T-helper 9 cell (primary cell): ENCODE results near the gene GALNT9.
"Not testable (repeated sequence)": the region's sequence is repeated elsewhere in the genome, so short reads cannot be mapped to it uniquely, and the experiment has no call there.

Experiments
- DNase-seq: peaks from one replicate; pipeline ENCODE4 v3.0.0-alpha.2; 2020

The GALNT9 gene

GRCh38 chr12:132248453-132249167, 80.8 kb downstream of the GALNT9 start:
- DNase-seq = no peak

- DNase-seq = no peak
Observed at GRCh38 chr12:132247718-132248452, 81.5 kb downstream of the GALNT9 start.

GRCh38 chr12:132246997-132247717, 82.2 kb downstream of the GALNT9 start:
- DNase-seq = no peak

DNA sequence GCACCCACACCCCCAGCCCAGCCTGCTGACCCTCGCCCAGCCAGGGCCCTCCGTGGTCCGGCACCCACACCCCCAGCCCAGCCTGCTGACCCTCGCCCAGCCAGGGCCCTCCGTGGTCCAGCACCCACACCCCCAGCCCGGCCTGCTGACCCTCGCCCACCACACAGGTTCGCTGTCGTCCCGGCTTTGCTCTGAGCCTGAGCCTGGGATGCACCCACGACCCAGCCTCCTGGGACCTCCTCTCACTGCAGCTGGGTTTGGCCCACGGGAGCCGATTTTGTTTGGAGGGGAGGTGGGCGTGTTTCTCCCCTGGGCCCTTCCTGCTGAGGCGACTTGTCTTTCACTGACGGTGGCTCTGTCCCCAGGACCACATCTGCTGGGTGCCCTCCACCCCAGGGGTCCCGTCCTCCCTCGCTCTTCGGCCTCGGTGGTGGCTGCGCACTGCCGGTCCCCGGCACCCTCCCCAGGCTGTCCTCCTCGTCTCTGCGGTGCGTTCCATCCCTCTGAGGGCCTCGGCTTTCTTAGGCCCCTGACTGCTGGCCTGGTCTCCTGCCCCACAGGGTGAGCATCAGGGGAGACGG, 83.8 kb downstream of the GALNT9 start:
- DNase-seq = no peak

DNA sequence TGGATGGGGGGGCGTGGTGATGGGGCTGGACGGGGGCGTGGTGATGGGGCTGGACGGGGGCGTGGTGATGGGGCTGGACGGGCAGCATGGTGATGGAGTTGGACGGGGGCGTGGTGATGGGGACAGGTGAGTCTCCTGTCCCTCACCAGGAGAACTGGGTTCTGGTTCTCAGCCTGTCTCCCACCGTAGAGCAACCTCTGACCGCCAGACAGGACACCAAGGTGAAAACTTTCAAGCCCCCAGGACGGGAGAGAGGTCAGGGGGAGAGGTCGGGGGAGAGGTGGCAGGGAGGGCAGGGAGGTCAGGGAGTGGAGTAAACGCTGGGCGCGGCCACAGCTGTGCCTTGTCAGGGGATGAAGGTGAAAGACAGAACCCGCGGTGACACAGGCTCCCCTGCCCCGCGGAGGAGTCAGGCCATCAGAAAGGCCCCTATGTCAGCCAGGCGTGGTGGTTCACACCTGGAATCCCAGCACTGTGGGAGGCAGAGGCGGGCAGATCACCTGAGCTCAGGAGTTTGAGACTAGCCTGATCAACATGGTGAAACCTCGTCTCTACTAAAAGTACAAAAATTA, 84.6 kb downstream of the GALNT9 start:
- no peak for DNase-seq

- no peak for DNase-seq
Observed at GRCh38 chr12:132243596-132244310, 85.6 kb downstream of the GALNT9 start.

GRCh38 chr12:132243171-132243570, 86.2 kb downstream of the GALNT9 start:
- not testable (repeated sequence) for DNase-seq

- DNase-seq = not testable (repeated sequence)
Observed at GRCh38 chr12:132240669-132241007, 88.8 kb downstream of the GALNT9 start.

DNA sequence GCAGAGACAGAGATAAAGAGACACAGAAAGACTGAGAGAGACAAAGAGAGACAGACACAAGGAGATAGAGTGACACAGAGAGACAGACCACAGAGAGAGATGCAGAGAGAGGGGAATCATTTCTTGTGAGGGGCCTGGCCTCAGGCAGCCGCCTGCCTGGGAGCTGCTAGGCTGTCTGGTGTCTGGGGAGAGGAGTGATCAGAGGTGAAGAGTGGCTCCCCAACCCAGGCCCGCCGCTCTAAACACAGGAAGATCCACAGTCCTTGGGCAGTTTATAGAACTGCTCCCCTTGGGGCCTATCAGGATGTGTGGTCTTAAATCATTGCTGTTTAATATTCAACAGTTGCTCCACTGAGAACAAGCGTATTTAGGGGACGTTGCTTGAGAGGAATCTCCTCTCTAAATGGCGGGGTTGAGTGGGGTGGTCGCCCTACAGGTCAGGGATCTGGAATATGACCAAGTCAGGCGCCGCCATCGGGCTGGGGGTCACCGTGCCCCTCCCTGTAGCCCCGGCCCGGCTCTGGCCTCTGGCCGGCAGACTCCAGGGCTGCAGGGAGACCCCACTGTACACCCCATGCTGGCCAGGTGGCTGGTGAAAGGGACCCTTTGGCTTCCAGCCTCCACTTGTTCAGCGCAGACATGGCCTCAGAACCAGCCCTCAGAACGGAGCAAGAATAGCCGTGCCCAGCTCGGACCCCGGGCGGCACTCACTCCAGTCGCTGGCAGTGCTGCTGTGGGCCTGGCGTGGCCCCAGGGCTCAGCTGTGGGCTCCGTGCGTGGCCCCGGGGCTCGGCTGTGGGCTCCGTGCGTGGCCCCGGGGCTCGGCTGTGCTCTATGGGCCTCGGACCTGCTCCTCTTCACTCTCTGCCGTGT, 89.4 kb downstream of the GALNT9 start:
- DNase-seq = no peak

DNA sequence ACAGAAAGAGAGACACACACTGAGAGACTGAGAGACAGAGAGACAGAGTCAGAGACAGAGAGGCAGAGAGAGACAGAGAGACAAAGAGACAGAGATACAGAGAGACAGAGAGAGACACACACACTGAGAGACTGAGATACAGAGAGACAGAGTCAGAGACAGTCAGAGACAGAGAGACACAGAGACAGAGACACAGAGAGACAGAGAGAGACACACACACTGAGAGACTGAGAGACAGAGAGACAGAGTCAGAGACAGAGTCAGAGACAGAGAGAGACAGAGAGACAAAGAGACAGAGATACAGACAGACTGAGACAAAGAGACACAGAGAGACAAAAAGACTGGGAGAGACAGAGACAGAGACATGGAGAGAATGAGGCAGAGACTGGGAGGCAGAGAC, 90.0 kb downstream of the GALNT9 start:
- no peak for DNase-seq

- no peak for DNase-seq
Observed at GRCh38 chr12:132238884-132239283, 90.5 kb downstream of the GALNT9 start.

DNA sequence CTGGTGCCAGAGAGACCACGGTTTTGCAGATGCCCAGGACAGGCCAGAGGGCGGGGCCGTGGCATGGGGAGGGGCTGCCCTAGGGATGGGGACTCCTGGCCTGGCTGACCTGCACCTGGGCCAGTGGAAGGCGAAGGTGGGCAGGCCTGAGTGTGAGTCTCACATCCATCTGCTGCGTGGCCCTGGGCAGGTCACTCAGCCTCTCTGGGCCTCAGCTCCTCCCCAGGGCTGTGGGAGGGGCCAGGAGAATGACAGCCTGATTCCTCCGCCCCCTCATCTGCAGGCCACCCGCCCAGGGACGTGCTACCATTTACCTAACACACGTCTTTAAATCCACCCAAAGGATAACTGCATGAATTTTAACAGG, 90.9 kb downstream of the GALNT9 start:
- DNase-seq = no peak

- no peak for DNase-seq
Observed at GRCh38 chr12:132237772-132238487, 91.5 kb downstream of the GALNT9 start.

DNA sequence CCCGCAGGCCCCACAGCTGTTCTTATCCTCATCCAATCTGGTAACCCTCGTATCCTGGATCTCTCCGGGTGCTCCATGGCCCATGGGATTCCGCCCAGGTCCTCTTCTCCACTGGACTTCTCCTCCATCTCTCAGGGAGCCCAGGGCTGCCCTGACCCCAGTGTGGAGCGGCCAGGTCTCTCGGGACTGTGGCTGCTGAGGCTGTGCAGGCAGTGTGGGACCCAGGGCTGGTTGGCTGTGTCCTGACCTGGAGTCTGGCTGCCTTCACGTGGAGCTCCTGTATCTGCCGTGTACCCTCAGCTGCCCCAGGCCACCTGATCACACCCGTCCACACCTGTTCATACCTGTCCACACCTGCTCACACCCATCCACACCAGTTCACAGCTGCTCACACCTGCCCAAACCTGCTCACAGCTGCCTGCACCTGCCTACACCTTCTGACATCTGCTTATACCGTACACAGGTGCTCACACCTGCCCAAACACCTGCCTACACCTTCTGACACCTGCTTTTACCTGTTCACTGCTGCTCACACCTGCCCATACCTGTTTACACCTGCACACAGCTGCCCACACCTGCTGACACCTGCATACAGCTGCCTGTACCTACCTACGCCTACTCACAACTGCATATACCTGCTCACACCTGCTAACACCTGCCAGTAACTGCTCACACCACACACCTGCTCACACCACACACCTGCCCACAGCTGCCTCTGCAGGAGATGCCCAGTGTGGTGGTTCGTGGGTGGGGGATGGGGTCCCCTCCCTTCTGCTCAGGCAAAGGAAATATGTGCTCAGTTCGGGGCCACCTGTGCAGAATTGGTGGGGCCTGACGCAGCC, 92.2 kb downstream of the GALNT9 start:
- DNase-seq = no peak

GRCh38 chr12:132236129-132236929, 93.1 kb downstream of the GALNT9 start:
- no peak for DNase-seq

DNA sequence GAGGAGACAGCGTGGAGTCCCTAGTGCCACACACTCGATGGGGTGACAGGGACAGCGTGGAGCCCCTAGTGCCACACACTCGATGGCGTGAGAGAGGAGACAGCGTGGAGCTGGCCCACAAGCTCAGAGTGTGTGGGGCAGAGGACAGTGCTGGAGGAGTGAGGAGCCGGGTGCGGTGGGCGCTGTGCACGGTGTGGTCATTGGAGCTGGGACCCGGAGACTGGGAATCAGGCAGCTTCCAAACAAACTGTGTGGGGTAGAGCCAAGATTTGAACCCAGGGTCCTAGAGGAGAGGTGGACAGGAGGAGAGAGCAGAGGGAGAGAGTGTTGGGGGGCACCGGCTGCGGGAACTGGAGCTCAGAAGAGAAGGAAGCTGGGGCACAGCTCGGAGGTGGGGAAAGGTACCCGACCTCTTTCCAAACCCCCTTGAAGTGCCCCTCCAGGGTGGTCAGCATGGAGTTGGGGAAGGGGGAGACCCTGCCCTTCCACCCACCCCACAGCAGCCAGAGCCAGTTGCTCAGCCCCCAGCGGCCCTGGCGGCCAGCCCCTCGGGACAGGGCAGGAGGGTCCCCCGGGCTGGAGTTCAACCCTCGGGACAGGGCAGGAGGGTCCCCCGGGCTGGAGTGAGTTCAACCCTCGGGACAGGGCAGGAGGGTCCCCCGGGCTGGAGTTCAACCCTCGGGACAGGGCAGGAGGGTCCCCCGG, 94.1 kb downstream of the GALNT9 start:
- DNase-seq = no peak

GRCh38 chr12:132230381-132230780, 99.0 kb downstream of the GALNT9 start:
- no peak for DNase-seq

DNA sequence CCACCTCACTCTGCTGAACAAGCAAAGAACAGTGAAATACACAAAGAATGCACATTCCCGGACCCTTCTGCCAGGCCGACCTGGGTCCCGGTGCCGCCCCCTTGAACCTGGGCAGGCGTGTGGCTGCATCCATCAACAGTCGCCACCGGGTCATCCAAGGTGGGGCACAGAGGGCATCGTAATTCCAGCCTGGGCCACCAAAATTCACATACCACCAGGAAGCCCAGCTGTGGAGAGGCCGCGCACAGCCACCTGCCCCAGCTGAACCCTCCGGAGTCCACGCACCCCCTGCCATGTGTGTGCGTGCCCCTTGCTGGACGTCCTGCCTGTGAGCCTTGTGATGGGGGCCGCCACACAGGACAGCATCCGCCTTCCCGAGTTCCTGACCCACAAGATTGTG, 99.5 kb downstream of the GALNT9 start:
- DNase-seq = no peak
